Measurements from ENCODE around the gene ATP8B4. TPM values are rescaled to one million over a fixed set of nuclear protein-coding genes. Genes with fewer than 3 reads are reported as not detected.

The ATP8B4 gene
- total RNA-seq, 1 experiment from 2014 or later, result 0.20 TPM

DNA sequence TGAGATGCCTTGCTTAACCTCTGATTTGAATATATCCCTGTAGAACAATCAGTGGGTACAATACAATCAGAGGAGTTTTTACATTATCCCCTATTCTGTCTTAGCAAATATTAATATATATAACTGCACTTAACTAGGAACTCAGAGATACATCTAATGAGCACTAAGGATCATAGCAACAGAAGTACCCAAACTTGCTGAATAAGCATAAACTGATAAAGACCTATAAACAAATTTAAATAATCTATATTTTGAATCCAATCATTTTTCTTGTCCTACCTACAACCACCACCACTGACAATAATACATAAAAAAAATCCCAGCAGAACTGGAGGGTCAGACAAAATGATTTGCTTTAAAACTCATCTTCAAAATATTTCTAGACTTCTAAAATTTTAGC lies 106.2 kb downstream of the ATP8B4 start:
- ChIA-PET CTCF (no interaction called here), POLR2A (ENCODE audit: unreplicated experiment) (no interaction called here)
- H3K9me3 ChIP-seq (ENCODE audit: insufficient read depth, low read depth), result no peaks in the 10 kb centered on the region
- no peak for DNase-seq
- TF ChIP-seq, protein P1, sequence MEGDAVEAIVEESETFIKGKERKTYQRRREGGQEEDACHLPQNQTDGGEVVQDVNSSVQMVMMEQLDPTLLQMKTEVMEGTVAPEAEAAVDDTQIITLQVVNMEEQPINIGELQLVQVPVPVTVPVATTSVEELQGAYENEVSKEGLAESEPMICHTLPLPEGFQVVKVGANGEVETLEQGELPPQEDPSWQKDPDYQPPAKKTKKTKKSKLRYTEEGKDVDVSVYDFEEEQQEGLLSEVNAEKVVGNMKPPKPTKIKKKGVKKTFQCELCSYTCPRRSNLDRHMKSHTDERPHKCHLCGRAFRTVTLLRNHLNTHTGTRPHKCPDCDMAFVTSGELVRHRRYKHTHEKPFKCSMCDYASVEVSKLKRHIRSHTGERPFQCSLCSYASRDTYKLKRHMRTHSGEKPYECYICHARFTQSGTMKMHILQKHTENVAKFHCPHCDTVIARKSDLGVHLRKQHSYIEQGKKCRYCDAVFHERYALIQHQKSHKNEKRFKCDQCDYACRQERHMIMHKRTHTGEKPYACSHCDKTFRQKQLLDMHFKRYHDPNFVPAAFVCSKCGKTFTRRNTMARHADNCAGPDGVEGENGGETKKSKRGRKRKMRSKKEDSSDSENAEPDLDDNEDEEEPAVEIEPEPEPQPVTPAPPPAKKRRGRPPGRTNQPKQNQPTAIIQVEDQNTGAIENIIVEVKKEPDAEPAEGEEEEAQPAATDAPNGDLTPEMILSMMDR (conservative IDR thresholded peaks at IDR 0.05), result no peak
- TF ChIP-seq EZH2 (IDR thresholded peaks at IDR 0.05; ENCODE audit: low read depth), result no peak
- H2AFZ ChIP-seq, result no peak overlapping the region
- H3K4me1 ChIP-seq (replicated peaks; ENCODE audit: insufficient read depth), result no peaks in the 10 kb centered on the region
- H3K36me3 ChIP-seq (ENCODE audit: low read depth), result no peaks in the 10 kb centered on the region
- no peaks in the 10 kb centered on the region for H3K27me3 ChIP-seq (ENCODE audit: insufficient read depth, low read depth)
- H3K4me2 ChIP-seq, result no peak overlapping the region
- no TSS peak for BruUV-seq (replicated peaks)
- no peak overlapping the region for H3K4me3 ChIP-seq
- no peaks in the 10 kb centered on the region for H3F3A ChIP-seq (ENCODE audit: insufficient read depth, low read depth)
- no peaks in the 10 kb centered on the region for H3K9me2 ChIP-seq (ENCODE audit: insufficient read depth)
- intact Hi-C loops (cut with micrococcal nuclease; ENCODE audit: unreplicated experiment), result no loop called here
- no peaks in the 10 kb centered on the region for H3K79me2 ChIP-seq (ENCODE audit: low read depth)
- no peak overlapping the region for H3K27ac ChIP-seq
- no peaks in the 10 kb centered on the region for H4K20me1 ChIP-seq (ENCODE audit: insufficient read depth)

DNA sequence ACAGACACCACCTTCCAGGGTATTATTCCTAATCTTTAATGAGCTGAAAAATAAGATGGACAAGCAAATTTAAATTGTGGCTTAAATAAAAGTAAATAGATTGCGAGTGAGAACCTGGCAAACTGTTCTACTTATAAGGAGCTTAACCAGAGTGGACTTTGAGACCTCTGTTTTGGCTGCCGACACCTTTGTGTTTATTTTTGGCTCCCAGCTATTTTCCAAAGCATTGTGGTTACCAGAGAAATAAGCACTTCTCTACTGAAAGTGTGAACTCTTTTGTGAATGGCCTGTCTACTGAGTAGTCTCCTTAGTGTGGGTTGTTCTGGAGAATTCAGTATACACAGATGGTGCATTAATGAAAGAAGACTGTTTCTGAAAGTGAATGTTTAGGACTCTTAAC lies 109.4 kb downstream of the ATP8B4 start:
- DNase-seq, result no peak
- no peaks in the 10 kb centered on the region for H3K27me3 ChIP-seq (ENCODE audit: insufficient read depth, low read depth)
- BruUV-seq (replicated peaks), result no TSS peak
- no peaks in the 10 kb centered on the region for H3K9me2 ChIP-seq (ENCODE audit: insufficient read depth)
- no peaks in the 10 kb centered on the region for H3K79me2 ChIP-seq (ENCODE audit: low read depth)
- no peak overlapping the region for H3K27ac ChIP-seq
- ChIA-PET POLR2A (ENCODE audit: unreplicated experiment) (no interaction called here), CTCF (no interaction called here)
- H3K4me2 ChIP-seq, result no peak overlapping the region
- no peaks in the 10 kb centered on the region for H3K36me3 ChIP-seq (ENCODE audit: low read depth)
- H3K4me1 ChIP-seq (replicated peaks; ENCODE audit: insufficient read depth), result no peaks in the 10 kb centered on the region
- H4K20me1 ChIP-seq (ENCODE audit: insufficient read depth), result no peaks in the 10 kb centered on the region
- H3K9me3 ChIP-seq (ENCODE audit: insufficient read depth, low read depth), result no peaks in the 10 kb centered on the region
- H3K4me3 ChIP-seq, result no peak overlapping the region
- H3F3A ChIP-seq (ENCODE audit: insufficient read depth, low read depth), result no peaks in the 10 kb centered on the region
- H2AFZ ChIP-seq, result no peak overlapping the region
- intact Hi-C loops (cut with micrococcal nuclease; ENCODE audit: unreplicated experiment), result no loop called here
- no peak for TF ChIP-seq EZH2 (IDR thresholded peaks at IDR 0.05; ENCODE audit: low read depth)
- TF ChIP-seq, protein P1 (conservative IDR thresholded peaks at IDR 0.05), result no peak

DNA sequence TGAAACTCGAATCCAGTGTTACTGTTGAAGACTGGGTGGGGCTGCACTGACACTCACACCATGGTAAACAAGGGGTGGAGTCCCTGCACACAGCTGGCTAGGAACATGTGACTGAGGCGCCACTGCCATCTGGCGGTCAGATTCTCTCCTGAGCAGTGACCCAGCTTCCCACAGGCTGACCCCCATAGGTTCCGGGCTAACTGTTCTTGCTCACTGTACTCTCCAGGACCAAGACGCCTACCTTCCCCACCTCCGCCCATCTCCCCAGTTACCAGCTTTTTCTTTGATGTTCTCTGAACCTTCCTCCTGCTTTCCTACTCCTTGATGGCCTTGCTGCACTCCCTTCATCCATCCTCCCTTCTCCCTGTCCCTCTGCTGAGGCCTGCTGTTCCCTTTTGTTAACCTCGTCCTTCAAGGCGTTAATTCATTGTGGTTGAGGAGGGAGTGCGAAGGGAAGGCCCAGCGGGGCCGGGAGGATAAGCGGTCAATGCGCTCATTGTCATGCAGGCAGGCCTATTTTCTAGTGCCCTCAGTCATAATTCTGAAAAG lies 115.2 kb downstream of the ATP8B4 start:
- H3K9me3 ChIP-seq (ENCODE audit: insufficient read depth, low read depth), result no peaks in the 10 kb centered on the region
- H3K4me1 ChIP-seq (replicated peaks; ENCODE audit: insufficient read depth), result no peaks in the 10 kb centered on the region
- H2AFZ ChIP-seq, result no peak overlapping the region
- H3K36me3 ChIP-seq (ENCODE audit: low read depth), result no peaks in the 10 kb centered on the region
- no peaks in the 10 kb centered on the region for H3K9me2 ChIP-seq (ENCODE audit: insufficient read depth)
- no peaks in the 10 kb centered on the region for H3K27me3 ChIP-seq (ENCODE audit: insufficient read depth, low read depth)
- DNase-seq, result peak; percentile 63 to 71
- TF ChIP-seq EZH2 (IDR thresholded peaks at IDR 0.05; ENCODE audit: low read depth), result no peak
- TF ChIP-seq, protein P1 (conservative IDR thresholded peaks at IDR 0.05), result peak; percentile 76
- ChIA-PET CTCF (interaction anchor here (0.6 to 2.0 kb wide), 3 partner anchors 44 to 1142 kb away, joined by 3 to 15 read pairs (median 5); no protein-coding TSS in a partner anchor), POLR2A (ENCODE audit: unreplicated experiment) (no interaction called here)
- no peak overlapping the region for H3K27ac ChIP-seq
- no peaks in the 10 kb centered on the region for H3K79me2 ChIP-seq (ENCODE audit: low read depth)
- H3K4me3 ChIP-seq, result no peak overlapping the region
- H3F3A ChIP-seq (ENCODE audit: insufficient read depth, low read depth), result no peaks in the 10 kb centered on the region
- no TSS peak for BruUV-seq (replicated peaks)
- no peaks in the 10 kb centered on the region for H4K20me1 ChIP-seq (ENCODE audit: insufficient read depth)
- no peak overlapping the region for H3K4me2 ChIP-seq
- intact Hi-C loops (cut with micrococcal nuclease; ENCODE audit: unreplicated experiment), result loop anchor here (2.0 kb wide), 1 partner anchor 769 kb away; no protein-coding TSS in a partner anchor
